Endothelial cell of umbilical vein (primary cell): ENCODE measurements around the gene LGR6. TPM values are rescaled to one million over a fixed set of nuclear protein-coding genes. Genes with fewer than 3 reads are reported as not detected.

Experiments
- BruUV-seq: library from RNA; stranded (reverse); fragments of 400-500 nt; replicated peaks from 2 replicates; lab custom pipeline; 2021; lab: Mats Ljungman, UMichigan
- CTCF ChIA-PET: fragments of 300-600, 350-600 bp; sonication (Branson Sonifier 250); formaldehyde crosslinking; loops from one replicate; lab custom pipeline; 2021; ENCODE audit warnings: antibody characterized with exemption, inconsistent platforms; lab: Charles Lee
- POLR2A ChIA-PET: fragments of 300-600, 350-600 bp; sonication (Branson Sonifier 250); formaldehyde crosslinking; loops from one replicate; lab custom pipeline; 2021; ENCODE audit warnings: antibody characterized with exemption, inconsistent platforms; lab: Charles Lee
- DNase-seq: peaks from one replicate; pipeline ENCODE4 v3.0.0-alpha.2; 2011; ENCODE audit warnings: low read depth, low spot score
- FAIRE-seq: peaks from 2 replicates; lab custom pipeline; 2011; peaks lifted over from hg19 to GRCh38; lab: Jason Lieb, UNC
- H2AFZ ChIP-seq: 2 replicates; pipeline ENCODE4 v1.6.0; 2012; ENCODE audit warnings: low read depth, low read length, control low read depth, inconsistent platforms
- H3K27ac ChIP-seq: 2 replicates; pipeline ENCODE4 v1.5.1; 2011; ENCODE audit warnings: low read depth, mild to moderate bottlenecking, control low read depth, low read length, moderate library complexity; ENCODE audit not compliant: insufficient read depth
- H3K27me3 ChIP-seq, 2 experiments: 2 replicates each; pipeline versions ENCODE4 v1.6.0 to v1.6.1; 2011; ENCODE audit warnings: low read length in 2 of 2, mixed read lengths in 1 of 2; ENCODE audit not compliant: control insufficient read depth in 2 of 2, insufficient read depth in 2 of 2
- H3K36me3 ChIP-seq, 2 experiments: 2 replicates in 1 of 2; 3 replicates in 1 of 2; pipeline ENCODE4 v1.5.1; 2011; ENCODE audit warnings: low read length in 2 of 2, mild to moderate bottlenecking in 1 of 2, moderate library complexity in 1 of 2; ENCODE audit not compliant: control insufficient read depth in 2 of 2, insufficient read depth in 2 of 2; ENCODE audit errors: extremely low read depth in 1 of 2
- H3K4me1 ChIP-seq: 3 replicates; pipeline ENCODE4 v1.5.1; 2011; ENCODE audit warnings: mild to moderate bottlenecking, low read length; ENCODE audit not compliant: control insufficient read depth, insufficient read depth; ENCODE audit errors: extremely low read depth
- H3K4me2 ChIP-seq: 2 replicates; pipeline ENCODE4 v1.6.1; 2011; ENCODE audit warnings: low read length, control low read depth, mixed read lengths; ENCODE audit not compliant: insufficient read depth
- H3K4me3 ChIP-seq, 3 experiments: fragments of 200-600 bp in 1 of 3; sonication (generic), shearing (Covaris generic) in 1 of 3; replicated peaks in 1 of 3; 2 replicates each; pipeline ENCODE4 v1.5.1; 2011 to 2016; ENCODE audit warnings: control low read depth in 3 of 3, low read length in 3 of 3, mild to moderate bottlenecking in 2 of 3, inconsistent platforms in 1 of 3, low read depth in 1 of 3, moderate library complexity in 1 of 3; ENCODE audit not compliant: insufficient read depth in 1 of 3
- H3K79me2 ChIP-seq: 2 replicates; pipeline ENCODE4 v1.6.0; 2012; ENCODE audit warnings: low read length, inconsistent platforms; ENCODE audit not compliant: control insufficient read depth, insufficient read depth
- H3K9ac ChIP-seq: replicated peaks from 2 replicates; pipeline ENCODE3; 2011; ENCODE audit warnings: low read length, control low read depth; ENCODE audit not compliant: insufficient read depth; ENCODE audit errors: extremely low read depth
- H3K9me1 ChIP-seq: replicated peaks from 3 replicates; pipeline ENCODE4 v1.6.0; 2011; ENCODE audit warnings: mild to moderate bottlenecking, low read length; ENCODE audit not compliant: control insufficient read depth, insufficient read depth; ENCODE audit errors: extremely low read depth
- H3K9me3 ChIP-seq: replicated peaks from 2 replicates; pipeline ENCODE4 v1.5.1; 2012; ENCODE audit warnings: low read length, inconsistent platforms; ENCODE audit not compliant: control insufficient read depth, insufficient read depth
- H4K20me1 ChIP-seq: replicated peaks from 2 replicates; pipeline ENCODE3; 2011; ENCODE audit warnings: mild to moderate bottlenecking, low read length; ENCODE audit not compliant: control insufficient read depth, insufficient read depth; ENCODE audit errors: extremely low read depth
- CTCF ChIP-seq, 2 donors: IDR thresholded peaks; 1 replicate in 1 of 2; 2 replicates in 1 of 2; pipeline ENCODE4 v1.5.1; 2011; ENCODE audit warnings: low read length in 2 of 2, mild to moderate bottlenecking in 2 of 2, moderate library complexity in 2 of 2, control low read depth in 1 of 2, inconsistent platforms in 1 of 2, low read depth in 1 of 2; ENCODE audit not compliant: insufficient read depth in 1 of 2; ENCODE audit errors: extremely low read depth in 1 of 2
- EZH2 ChIP-seq: IDR thresholded peaks from 2 replicates; pipeline ENCODE4 v1.6.1; 2012; ENCODE audit warnings: borderline replicate concordance, low read depth, mild to moderate bottlenecking, moderate library complexity, low read length, inconsistent platforms; ENCODE audit not compliant: severe bottlenecking
- FOS ChIP-seq: IDR thresholded peaks from 2 replicates; pipeline ENCODE4 v1.6.1; 2011; ENCODE audit warnings: mild to moderate bottlenecking, low read length, moderate library complexity, borderline replicate concordance; ENCODE audit not compliant: insufficient read depth
- GATA2 ChIP-seq: IDR thresholded peaks from 2 replicates; pipeline ENCODE4 v1.7.0; 2011; ENCODE audit warnings: low read depth, mild to moderate bottlenecking, moderate library complexity, mixed read lengths, low read length; ENCODE audit not compliant: insufficient read length, insufficient read depth
- JUN ChIP-seq: IDR thresholded peaks from 2 replicates; pipeline ENCODE4 v1.6.1; 2011; ENCODE audit warnings: borderline replicate concordance, low read depth; ENCODE audit not compliant: insufficient read length, insufficient read depth
- MAX ChIP-seq: IDR thresholded peaks from 2 replicates; pipeline ENCODE4 v1.6.1; 2011; ENCODE audit not compliant: insufficient read depth, insufficient read length
- MYC ChIP-seq: IDR thresholded peaks from one replicate; pipeline ENCODE4 v1.6.1; 2011; ENCODE audit warnings: mild to moderate bottlenecking, low read depth, low read length
- POLR2A ChIP-seq: IDR thresholded peaks from 2 replicates; pipeline ENCODE4 v1.6.1; 2012; ENCODE audit warnings: low read depth, mild to moderate bottlenecking, control low read depth, low read length
- POLR2AphosphoS5 ChIP-seq: IDR thresholded peaks from 2 replicates; pipeline ENCODE4 v1.6.1; 2012; ENCODE audit warnings: low read depth, mild to moderate bottlenecking, control low read depth, low read length, moderate library complexity; ENCODE audit not compliant: insufficient read depth
- dilution Hi-C: fragments of 300-500 bp; cut with MboI; formaldehyde crosslinking; loops from one replicate; pipeline ENCODE4 v1.15.0; 2019; ENCODE audit warnings: low sequenced_read_pairs; ENCODE audit not compliant: extremely low pct_ligation_motif_present
- intact Hi-C: fragments of 100-400 bp; cut with micrococcal nuclease; formaldehyde crosslinking; loops from one replicate; pipeline ENCODE4 v1.10.0; 2022
- polyA plus RNA-seq, 4 experiments: library from polyadenylated mRNA; depleted of rRNA in 3 of 4; stranded (reverse) in 3 of 4; unstranded in 1 of 4; fragments of >200 nt; gene quantifications; 2 replicates each; pipeline versions ENCODE4 v1.2.1 to v1.2.3, GENCODE V29; 2011 to 2012; ENCODE audit warnings: missing spikeins in 1 of 4
- total RNA-seq: library from RNA; stranded (reverse); gene quantifications from 2 replicates; pipeline ENCODE4 v1.2.3, GENCODE V29; 2021

LGR6 gene
- total and polyA plus RNA-seq, 2 donors (not counting 3 experiments of a cell fraction or from before 2014, with no cell fraction given): not detected

GRCh38 chr1:202212787-202213186 lies 19.2 kb downstream of the LGR6 start:
- BruUV-seq: no TSS peak
- Histone ChIP-seq H3K36me3 (no peaks in the 10 kb centered on the region), H3K9me3 (no peaks in the 10 kb centered on the region), H3K4me3 (no peak overlapping the region), H3K4me1 (peaks cover 2% of the 10 kb centered on the region), H3K27ac (no peak overlapping the region), H2AFZ (no peak overlapping the region), H4K20me1 (no peaks in the 10 kb centered on the region), H3K79me2 (no peaks in the 10 kb centered on the region), H3K4me2 (no peak overlapping the region), H3K27me3 (peaks cover 39 to 53% of the 10 kb centered on the region in 2 experiments), H3K9ac (no peak overlapping the region), H3K9me1 (no peaks in the 10 kb centered on the region)
- TF ChIP-seq JUN: no peak
- no peak for TF ChIP-seq POLR2AphosphoS5
- TF ChIP-seq MAX: no peak
- no peak for TF ChIP-seq MYC
- no peak for TF ChIP-seq GATA2
- no peak for TF ChIP-seq CTCF (IDR thresholded peaks at IDR 0.05; ENCODE audit: extremely low read depth in 1 of 2, insufficient read depth in 1 of 2, low read depth in 1 of 2, low read length in 2 of 2)
- TF ChIP-seq EZH2: no peak
- no peak for TF ChIP-seq FOS
- no peak for TF ChIP-seq POLR2A
- intact Hi-C loops: loop anchor here (1.0 kb wide), 1 partner anchor 103 kb away; no protein-coding TSS in a partner anchor
- no peak for DNase-seq
- POLR2A ChIA-PET: no interaction called here
- CTCF ChIA-PET: interaction anchor here (2.5 kb wide), 1 partner anchor 23 kb away, joined by 9 read pairs; no protein-coding TSS in a partner anchor
- dilution Hi-C loops: loop anchor here (25.0 kb wide), 1 partner anchor 100 kb away; no protein-coding TSS in a partner anchor
- FAIRE-seq: no peak
